SJCRH30 (cell line): Measurements from ENCODE around the gene SLC2A5. TPM values are rescaled to one million over a fixed set of nuclear protein-coding genes. Genes with fewer than 3 reads are reported as not detected.
"Not testable (repeated sequence)": the region's sequence is repeated elsewhere in the genome, so short reads cannot be mapped to it uniquely, and the experiment has no call there.

Experiments used
- DNase-seq, 2 experiments: peaks; one replicate each; pipeline ENCODE4 v3.0.0-alpha.2; 2015 to 2020
- H3K27ac ChIP-seq: fragments of 250-450 bp; sonication (Bioruptor Pico); 2 replicates; pipeline ENCODE4 v1.5.1; 2020; ENCODE audit warnings: mild to moderate bottlenecking, moderate library complexity
- H3K27me3 ChIP-seq: fragments of 250-450 bp; sonication (Bioruptor Pico); 2 replicates; pipeline ENCODE4 v1.5.1; 2020; ENCODE audit warnings: mild to moderate bottlenecking, moderate library complexity
- H3K36me3 ChIP-seq: fragments of 250-450 bp; sonication (Bioruptor Pico); 2 replicates; pipeline ENCODE4 v1.5.1; 2020; ENCODE audit warnings: mild to moderate bottlenecking, moderate library complexity
- H3K4me1 ChIP-seq: fragments of 250-450 bp; sonication (Bioruptor Pico); 2 replicates; pipeline ENCODE4 v1.5.1; 2020; ENCODE audit warnings: mild to moderate bottlenecking, moderate library complexity
- H3K4me3 ChIP-seq: fragments of 250-450 bp; sonication (Bioruptor Pico); 2 replicates; pipeline ENCODE4 v1.5.1; 2020; ENCODE audit warnings: mild to moderate bottlenecking, moderate library complexity
- H3K9me3 ChIP-seq: fragments of 250-450 bp; sonication (Bioruptor Pico); replicated peaks from 2 replicates; pipeline ENCODE4 v1.5.1; 2020; ENCODE audit warnings: mild to moderate bottlenecking, moderate library complexity
- total RNA-seq: library from RNA; depleted of rRNA; stranded (reverse); fragments of >200 nt; shearing (Covaris generic); gene quantifications from 2 replicates; pipeline ENCODE4 v1.2.3, GENCODE V29; 2014

Gene SLC2A5
- total RNA-seq, 1 experiment from 2014 or later: not detected

DNA sequence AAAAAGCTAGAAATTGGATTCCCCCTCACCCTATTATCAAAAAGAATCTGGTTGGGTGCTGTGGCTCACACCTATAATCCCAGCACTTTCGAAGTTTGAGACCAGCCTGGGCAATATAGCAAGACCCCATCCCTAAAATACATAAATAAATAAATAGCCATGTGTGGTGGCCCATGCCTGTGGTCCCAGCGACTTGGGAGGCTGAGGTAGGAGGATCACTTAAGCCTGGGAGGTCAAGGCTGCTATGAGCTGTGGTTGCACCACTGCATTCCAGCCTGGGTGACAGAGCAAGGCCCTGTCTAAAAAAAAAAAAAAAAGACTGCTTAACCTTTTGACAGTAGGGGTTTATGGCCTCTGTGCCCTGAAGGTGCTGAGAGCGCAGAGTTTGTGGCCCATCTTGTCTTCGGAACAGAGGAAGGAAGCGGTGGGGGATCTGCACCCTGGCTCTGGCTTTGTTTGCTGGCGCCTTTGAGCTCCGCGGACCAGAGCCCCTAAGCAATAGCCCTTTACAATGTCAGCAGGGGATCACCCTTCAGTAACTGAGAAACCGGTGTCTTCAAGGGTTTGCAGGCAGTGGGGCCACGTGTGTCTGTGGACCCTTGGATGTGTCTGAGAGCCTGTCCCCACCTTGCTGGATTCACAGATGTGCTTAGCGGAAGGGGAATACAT lies 65.3 kb downstream of the SLC2A5 start:
- H3K4me1 ChIP-seq: no peaks in the 10 kb centered on the region
- H3K9me3 ChIP-seq: no peaks in the 10 kb centered on the region
- H3K27me3 ChIP-seq: 0 out of 2 replicates have a peak, but pooled peaks cover 3% of the 10 kb centered on the region
- DNase-seq: no peak
- H3K4me3 ChIP-seq: no peak overlapping the region
- H3K36me3 ChIP-seq: no peaks in the 10 kb centered on the region
- H3K27ac ChIP-seq: no peak overlapping the region

DNA sequence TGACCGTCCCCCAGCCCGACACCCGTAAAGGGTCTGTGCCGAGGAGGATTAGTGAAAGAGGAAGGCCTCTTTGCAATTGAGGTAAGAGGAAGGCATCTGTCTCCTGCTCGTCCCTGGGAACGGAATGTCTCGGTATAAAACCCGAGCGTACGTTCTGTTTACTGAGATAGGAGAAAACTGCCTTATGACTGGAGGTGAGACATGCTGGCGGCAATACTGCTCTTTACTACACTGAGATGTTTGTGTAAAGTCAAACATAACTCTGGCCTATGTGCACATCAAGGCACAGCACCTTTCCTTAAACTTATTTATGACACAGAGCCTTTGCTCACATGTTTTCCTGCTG lies 67.2 kb downstream of the SLC2A5 start:
- H3K36me3 ChIP-seq, H3K27ac ChIP-seq, H3K4me3 ChIP-seq, H3K4me1 ChIP-seq, DNase-seq, H3K9me3 ChIP-seq, H3K27me3 ChIP-seq: not testable (repeated sequence)

DNA sequence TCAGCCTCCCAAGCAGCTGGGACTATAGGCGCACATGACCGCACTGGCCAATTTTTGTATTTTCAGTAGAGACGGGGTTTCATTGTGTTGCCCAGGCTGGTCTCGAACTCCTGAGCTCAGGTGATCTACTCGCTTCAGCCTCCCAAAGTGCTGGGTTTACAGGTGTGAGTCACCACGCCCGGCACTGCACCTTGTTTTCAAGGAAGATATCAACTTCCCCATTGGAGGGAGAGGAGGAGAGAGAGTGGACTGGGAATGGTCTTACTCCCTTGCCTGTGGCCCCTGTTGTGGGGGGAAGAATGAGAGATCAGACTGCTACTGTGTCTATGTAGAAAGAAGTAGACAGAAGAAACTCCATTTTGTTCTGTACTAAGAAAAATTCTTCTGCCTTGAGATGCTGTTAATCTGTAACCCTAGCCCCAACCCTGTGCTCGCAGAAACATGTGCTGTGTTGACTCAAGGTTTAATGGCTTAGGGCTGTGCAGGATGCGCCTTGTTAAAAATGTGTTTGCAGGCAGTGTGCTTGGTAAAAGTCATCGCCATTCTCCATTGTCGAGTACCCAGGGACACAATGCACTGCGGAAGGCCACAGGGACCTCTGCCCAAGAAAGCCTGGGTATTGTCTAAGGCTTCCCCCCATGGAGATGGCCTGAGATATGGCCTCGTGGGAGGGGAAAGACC lies 67.8 kb downstream of the SLC2A5 start:
- not testable (repeated sequence) for H3K4me3 ChIP-seq, H3K36me3 ChIP-seq, H3K4me1 ChIP-seq, H3K9me3 ChIP-seq, H3K27ac ChIP-seq, H3K27me3 ChIP-seq
- peak in 1 of 2 experiments; percentile 32 for DNase-seq

DNA sequence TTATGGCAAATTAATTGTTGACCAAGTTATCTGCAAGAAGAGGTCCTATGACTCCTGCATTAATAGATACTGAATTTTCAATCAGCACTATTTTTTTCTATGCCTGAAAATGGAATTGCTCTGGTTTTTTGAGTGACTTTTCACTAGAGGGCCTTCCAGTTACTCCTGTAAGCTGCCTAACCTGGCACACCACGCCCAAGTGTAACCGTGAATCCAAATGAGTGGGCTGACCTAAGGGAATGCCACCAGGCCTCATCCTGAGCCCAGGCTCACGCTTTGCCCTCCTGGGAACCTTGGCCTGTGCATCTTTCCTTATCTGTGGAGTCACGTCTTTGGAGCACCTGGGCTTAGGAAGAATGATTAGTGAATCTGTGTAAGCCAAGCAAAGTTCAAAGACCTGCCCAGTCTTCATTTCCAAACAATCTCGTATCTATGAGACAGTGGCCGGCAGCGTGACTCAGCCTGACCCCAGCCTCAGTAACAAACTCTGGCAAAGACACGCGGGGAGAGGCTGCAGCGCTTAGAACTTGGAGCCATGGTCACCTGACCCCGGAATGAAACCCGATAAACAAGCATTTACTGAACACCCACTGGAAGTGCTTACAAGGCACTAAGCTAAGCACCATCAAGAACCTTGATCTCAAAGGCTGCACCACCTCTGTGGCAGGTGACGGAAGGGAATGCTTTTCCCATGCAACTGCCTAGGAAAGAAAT lies 75.3 kb downstream of the SLC2A5 start:
- H3K27me3 ChIP-seq, H3K4me3 ChIP-seq, DNase-seq: not testable (repeated sequence)

DNA sequence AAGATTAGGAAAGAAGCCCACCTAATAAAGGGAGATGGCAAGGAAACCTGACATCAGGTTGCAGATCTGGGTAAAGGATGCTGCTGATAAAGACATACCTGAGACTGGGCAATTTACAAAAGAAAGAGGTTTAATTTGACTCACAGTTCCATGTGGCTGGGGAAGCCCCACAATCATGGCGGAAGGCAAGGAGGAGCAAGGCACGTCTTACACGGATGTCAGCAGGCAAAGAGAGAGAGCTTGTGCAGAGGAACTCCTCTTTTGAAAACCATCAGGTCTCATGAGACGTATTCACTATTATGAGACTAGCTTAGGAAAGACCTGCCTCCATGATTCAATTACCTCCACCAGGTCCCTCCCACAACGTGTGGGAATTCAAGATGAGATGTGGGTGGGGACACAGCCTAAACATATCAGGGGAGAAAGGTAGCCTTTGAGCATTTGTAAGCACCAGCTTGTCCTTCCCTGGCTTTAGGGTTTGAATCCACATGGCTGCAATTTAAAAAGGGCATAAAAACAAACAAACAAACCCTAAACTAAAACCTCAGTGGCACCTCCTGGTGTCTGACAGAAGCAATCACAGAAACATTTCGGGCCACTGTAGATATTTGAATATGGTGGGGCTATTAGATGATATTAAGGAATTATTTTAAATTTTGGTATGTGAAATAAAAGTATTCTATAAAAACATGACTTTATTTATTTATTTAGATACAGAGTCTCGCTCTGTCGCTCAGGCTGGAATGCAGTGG lies 76.3 kb downstream of the SLC2A5 start:
- Histone ChIP-seq H3K36me3 (no peaks in the 10 kb centered on the region), H3K9me3 (no peaks in the 10 kb centered on the region), H3K4me1 (no peaks in the 10 kb centered on the region), H3K27me3 (no peaks in the 10 kb centered on the region), H3K4me3 (no peak overlapping the region), H3K27ac (no peak overlapping the region)
- DNase-seq: no peak

More for the DNA sequence above, 75.3 kb downstream of the SLC2A5 start:
- H3K9me3 ChIP-seq, H3K4me1 ChIP-seq, H3K27ac ChIP-seq, H3K36me3 ChIP-seq: not testable (repeated sequence)

DNA sequence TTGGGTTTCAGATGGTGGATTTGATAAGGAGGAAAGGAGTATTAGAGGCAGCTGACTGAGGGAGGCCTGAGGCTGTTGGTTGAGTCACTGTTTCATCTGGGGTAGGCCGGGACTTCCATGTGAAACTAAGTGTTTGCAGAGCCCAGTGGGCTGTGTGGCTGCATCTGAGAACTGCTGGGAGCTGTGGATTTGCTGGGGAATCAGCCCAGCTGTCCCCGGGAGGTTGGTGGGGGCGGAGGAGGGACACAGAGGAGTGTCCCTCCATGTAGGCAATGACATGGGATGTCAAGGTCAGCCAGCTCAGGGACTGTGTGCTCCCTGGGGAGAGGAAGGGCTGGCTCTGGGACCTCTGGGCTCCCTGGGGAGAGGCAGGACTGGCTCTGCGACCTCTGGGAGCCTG lies 79.6 kb downstream of the SLC2A5 start:
- no peak overlapping the region for H3K27ac ChIP-seq
- no peaks in the 10 kb centered on the region for H3K4me1 ChIP-seq
- H3K4me3 ChIP-seq: no peak overlapping the region
- no peaks in the 10 kb centered on the region for H3K36me3 ChIP-seq
- H3K9me3 ChIP-seq: no peaks in the 10 kb centered on the region
- H3K27me3 ChIP-seq: no peaks in the 10 kb centered on the region
- no peak for DNase-seq

DNA sequence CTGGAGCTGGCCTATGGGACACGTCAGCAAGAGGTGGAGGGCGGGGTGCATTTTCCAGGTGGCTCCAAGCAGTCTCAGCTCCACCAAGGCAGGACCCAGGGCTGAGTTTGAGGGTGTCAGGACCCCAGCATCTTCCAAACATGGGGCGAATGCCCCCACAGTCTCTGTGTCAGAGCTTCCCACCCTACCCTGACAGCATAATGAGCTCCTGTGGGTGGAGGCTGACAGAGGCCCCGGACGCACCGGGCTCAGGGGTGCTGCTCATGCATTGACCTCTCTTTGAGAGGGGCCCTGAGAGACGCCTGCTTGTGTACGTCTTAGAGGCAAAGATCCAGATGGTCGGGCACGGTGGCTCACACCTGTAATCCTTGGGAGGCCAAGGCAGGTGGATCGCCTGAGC lies 80.4 kb downstream of the SLC2A5 start:
- H3K4me3 ChIP-seq: no peak overlapping the region
- no peaks in the 10 kb centered on the region for H3K4me1 ChIP-seq
- no peaks in the 10 kb centered on the region for H3K27me3 ChIP-seq
- no peak for DNase-seq
- no peak overlapping the region for H3K27ac ChIP-seq
- no peaks in the 10 kb centered on the region for H3K9me3 ChIP-seq
- H3K36me3 ChIP-seq: no peaks in the 10 kb centered on the region

DNA sequence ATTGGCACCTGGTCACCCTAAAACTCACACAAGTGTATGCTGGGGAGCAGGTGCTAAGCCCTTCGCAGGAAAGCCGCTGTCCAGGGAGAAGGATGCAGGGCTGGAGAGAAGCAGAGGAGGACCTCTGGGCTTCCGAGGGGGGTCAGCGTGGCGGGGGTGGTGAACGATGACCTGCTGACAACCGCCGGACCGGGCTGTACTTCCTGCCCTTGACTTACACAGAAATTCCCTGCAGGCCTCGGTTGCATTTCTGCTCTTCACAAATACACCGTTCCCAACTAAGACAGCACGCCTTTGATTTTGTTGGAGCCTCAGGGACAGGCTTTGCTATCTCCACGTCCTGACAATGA lies 80.8 kb downstream of the SLC2A5 start:
- no peak overlapping the region for H3K27ac ChIP-seq
- no peaks in the 10 kb centered on the region for H3K27me3 ChIP-seq
- H3K9me3 ChIP-seq: no peaks in the 10 kb centered on the region
- no peak for DNase-seq
- no peaks in the 10 kb centered on the region for H3K4me1 ChIP-seq
- no peak overlapping the region for H3K4me3 ChIP-seq
- H3K36me3 ChIP-seq: no peaks in the 10 kb centered on the region

DNA sequence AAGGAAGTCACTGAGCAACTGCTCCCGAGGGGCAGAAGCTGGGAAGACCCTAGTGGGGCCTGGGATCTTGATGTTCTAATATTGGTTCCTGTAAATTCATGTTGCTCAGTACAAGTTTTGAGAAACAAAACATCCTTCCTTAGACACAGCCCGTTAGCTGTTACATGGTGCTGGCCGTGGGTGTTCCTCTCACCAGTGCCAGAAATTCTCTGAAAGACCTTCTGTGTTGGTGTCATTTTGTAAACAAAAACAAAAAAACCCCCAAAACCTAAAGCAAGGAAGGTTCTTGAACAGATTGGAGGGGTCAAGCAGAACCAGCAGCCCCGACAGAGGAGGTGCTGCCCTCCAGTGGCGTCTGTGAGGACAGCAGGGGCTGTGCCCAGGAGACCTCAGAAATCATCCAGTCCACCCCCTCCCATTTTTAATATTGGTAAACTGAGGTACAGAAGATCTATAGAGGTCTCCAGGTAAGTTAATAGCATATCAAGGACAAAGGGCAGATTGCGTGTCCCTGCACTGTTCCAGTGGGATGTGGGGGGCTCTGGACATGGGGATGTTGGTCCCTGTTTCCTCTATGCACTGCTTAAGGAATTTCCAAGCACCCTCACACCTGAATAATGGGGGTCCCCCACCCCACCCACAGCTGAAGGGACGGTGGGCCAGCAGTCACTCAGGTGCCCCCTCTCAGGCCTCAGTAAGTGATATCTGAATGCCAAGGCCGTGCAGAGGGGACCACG lies 81.4 kb downstream of the SLC2A5 start:
- no peak overlapping the region for H3K27ac ChIP-seq
- DNase-seq: peak; percentile 44 to 70
- H3K36me3 ChIP-seq: no peaks in the 10 kb centered on the region
- H3K9me3 ChIP-seq: no peaks in the 10 kb centered on the region
- H3K4me1 ChIP-seq: no peaks in the 10 kb centered on the region
- no peaks in the 10 kb centered on the region for H3K27me3 ChIP-seq
- H3K4me3 ChIP-seq: no peak overlapping the region

DNA sequence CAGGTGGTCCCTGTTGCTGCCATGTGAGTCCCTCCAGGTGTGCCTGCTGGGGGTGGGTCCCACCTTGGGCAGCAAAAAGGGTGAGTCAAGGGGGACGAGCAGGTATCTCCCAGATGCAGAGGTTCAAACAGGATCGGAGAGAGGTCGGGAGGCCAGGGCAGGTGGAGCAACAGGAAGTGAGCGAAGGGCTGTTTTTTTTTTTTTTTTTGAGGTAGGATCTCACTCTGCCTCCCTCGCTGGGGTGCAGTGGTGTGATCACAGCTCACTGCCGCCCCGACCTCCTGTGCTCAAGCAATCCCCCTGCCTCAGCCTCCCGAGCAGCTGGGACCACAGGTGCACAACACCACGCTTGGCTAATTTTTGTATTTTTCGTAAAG lies 82.6 kb downstream of the SLC2A5 start:
- H3K36me3 ChIP-seq: no peaks in the 10 kb centered on the region
- H3K4me3 ChIP-seq: no peak overlapping the region
- no peaks in the 10 kb centered on the region for H3K9me3 ChIP-seq
- no peak for DNase-seq
- H3K27ac ChIP-seq: no peak overlapping the region
- H3K27me3 ChIP-seq: no peaks in the 10 kb centered on the region
- H3K4me1 ChIP-seq: no peaks in the 10 kb centered on the region

DNA sequence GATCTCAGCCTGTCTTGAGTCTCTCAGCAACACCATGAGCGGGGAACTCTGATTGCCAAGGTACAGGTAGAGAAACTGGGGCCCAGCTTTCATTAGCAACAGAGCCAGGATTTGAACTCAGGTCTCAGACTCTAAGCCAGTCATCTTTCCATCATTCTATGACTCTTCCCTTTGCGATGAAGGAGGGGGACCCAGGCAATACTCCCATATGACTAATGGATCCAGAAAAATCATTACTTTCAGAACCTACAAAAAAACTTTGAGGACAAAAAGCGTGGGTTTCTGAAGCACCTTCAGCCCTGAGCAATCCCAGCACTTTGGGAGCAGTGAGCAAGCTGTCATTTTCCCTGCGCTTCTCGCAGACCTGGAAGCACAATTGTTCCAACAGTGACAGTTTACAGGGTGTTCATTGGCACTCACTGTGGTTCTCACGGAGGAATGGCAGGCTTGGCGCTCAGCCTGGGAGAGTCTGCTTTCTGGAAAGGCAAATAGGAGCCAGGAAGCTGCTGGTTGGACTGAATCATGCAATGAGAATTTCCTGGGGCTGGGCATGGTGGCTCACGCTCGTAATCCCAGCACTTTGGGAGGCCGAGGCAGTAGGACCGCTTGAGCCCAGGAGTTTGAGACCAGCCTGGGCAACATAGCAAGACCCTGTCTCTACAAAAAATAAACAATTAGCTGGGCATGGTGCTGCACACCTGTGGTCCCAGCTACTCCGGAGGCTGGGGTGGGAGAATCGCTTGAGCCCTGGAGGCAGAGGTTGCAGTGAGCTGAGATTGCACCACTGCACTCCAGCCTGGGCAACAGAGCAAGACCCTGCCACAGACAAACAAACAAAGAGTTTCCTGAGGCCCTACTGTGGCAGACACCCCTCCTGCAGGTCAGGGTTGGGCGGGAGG lies 83.3 kb downstream of the SLC2A5 start:
- Histone ChIP-seq H3K4me1 (no peaks in the 10 kb centered on the region), H3K27me3 (no peaks in the 10 kb centered on the region), H3K36me3 (no peaks in the 10 kb centered on the region), H3K27ac (no peak overlapping the region), H3K9me3 (no peaks in the 10 kb centered on the region), H3K4me3 (no peak overlapping the region)
- no peak for DNase-seq
